Heart left ventricle (tissue), 16 donors: ENCODE results near the gene KRT9. TPM values are rescaled to one million over a fixed set of nuclear protein-coding genes. Genes with fewer than 3 reads are reported as not detected.
A peak's percentile ranks its signal among the peaks of the same experiment; 100 is the strongest.

ENCODE experiments used
- ATAC-seq, 4 donors: fragments of 200-7000 bp; cut with Tn5 transposase; one replicate each; pipeline ENCODE4 v1.9.1; 2020 to 2022; ENCODE audit warnings: moderate library complexity in 4 of 4, mild to moderate bottlenecking in 3 of 4, moderate number of reproducible peaks in 1 of 4
- DNase-seq, 5 donors: peaks; one replicate each; pipeline ENCODE4 v3.0.0-alpha.2; 2020
- H3K27ac ChIP-seq, 12 donors: fragments of 200-600 bp; sonication (generic) in 4 of 12; one replicate each; pipeline versions ENCODE4 v1.5.0 to v1.8.0; 2016 to 2022; ENCODE audit warnings: mild to moderate bottlenecking in 2 of 12
- H3K27me3 ChIP-seq, 9 donors: fragments of 200-600 bp; sonication (generic) in 2 of 9; one replicate each; pipeline versions ENCODE4 v1.5.1 to v1.8.0; 2016 to 2022; ENCODE audit warnings: mild to moderate bottlenecking in 3 of 9
- H3K36me3 ChIP-seq, 9 donors: fragments of 200-600 bp; sonication (generic) in 2 of 9; one replicate each; pipeline versions ENCODE4 v1.5.0 to v1.8.0; 2018 to 2022; ENCODE audit warnings: mild to moderate bottlenecking in 2 of 9
- H3K4me1 ChIP-seq, 12 donors: fragments of 200-600 bp; sonication (generic) in 4 of 12; one replicate each; pipeline versions ENCODE4 v1.5.0 to v1.8.0; 2016 to 2022; ENCODE audit warnings: mild to moderate bottlenecking in 3 of 12
- H3K4me3 ChIP-seq, 12 donors: fragments of 200-600 bp; sonication (generic) in 4 of 12; one replicate each; pipeline versions ENCODE4 v1.5.0 to v1.8.0; 2017 to 2022; ENCODE audit warnings: mild to moderate bottlenecking in 9 of 12, moderate library complexity in 4 of 12
- H3K9me3 ChIP-seq, 12 donors: fragments of 200-600 bp; sonication (generic) in 4 of 12; one replicate each; pipeline versions ENCODE4 v1.5.0 to v1.8.0; 2016 to 2022; ENCODE audit warnings: mild to moderate bottlenecking in 1 of 12
- CTCF ChIP-seq, 12 donors: fragments of 200-600 bp; sonication (generic) in 4 of 12; IDR thresholded peaks; one replicate each; pipeline versions ENCODE4 v1.5.0 to v1.8.0; 2018 to 2022; ENCODE audit warnings: antibody characterized with exemption in 12 of 12, mild to moderate bottlenecking in 5 of 12
- POLR2A ChIP-seq, 2 donors: fragments of 450-650 bp; IDR thresholded peaks; one replicate each; pipeline ENCODE4 v1.6.1; 2017; ENCODE audit warnings: antibody characterized with exemption in 2 of 2, mild to moderate bottlenecking in 2 of 2, moderate library complexity in 2 of 2
- WGBS, 4 donors: extraction: QIAGEN DNeasy Blood & Tissue Kit in 2 of 4; methylation state at CpG; one replicate each; pipeline versions ENCODE4 v1.1.5 to v1.1.7; 2013 to 2018; 5-methylcytosine and 5-hydroxymethylcytosine counted together
- intact Hi-C, 10 donors: fragments of 100-400 bp; cut with DNase I; formaldehyde crosslinking; loops; one replicate each; pipeline versions ENCODE4 v1.11.1 to v1.14.2; 2022
- polyA plus RNA-seq, 2 donors: library from polyadenylated mRNA; stranded (reverse); fragments of 200-250 nt; gene quantifications; one replicate each; pipeline ENCODE4 v1.2.3, GENCODE V29; 2013
- total RNA-seq, 9 donors: library from RNA; depleted of rRNA in 2 of 9; stranded (reverse); fragments of >200 nt in 2 of 9; fragmentation: NEBNext Ultra II Directional in 3 of 9; extraction: Animal tissue kit (Norgen Biotek cat#: 25700) in 3 of 9; gene quantifications; one replicate each; pipeline versions ENCODE4 v1.1.0 to v1.2.4, GENCODE V29; 2016 to 2023
- donor health status: ischemic (EF 13 %, LVEDD 7.1; RV severe dilation, severe dysfunction).
- donor health status: healthy with polysubstance abuse.
- donor health status: DM: no; HTN: yes; CAD: no.
- donor health status: DM: no; HTN: no; CAD: no.
- donor health status: ischemic (EF 25% LVEDD 6.9; RV normal size, moderate dysfunction).
- donor health status: ischemic (EF 25% LVEDD 5.7; RV mildly dilated, moderate dysfunction).
- donor health status: healthy.
- donor health status: DM: yes; HTN: yes; CAD: no.
- donor health status: ischemic (EF 35%, LVEDD 5.7; RV mildly dilated, moderate dysfunction).
- donor health status: nonischemic (EF 11% LVEDD 7.7; RV severe dilation, severe dysfunction).
- donor health status: DM: yes; HTN: yes; CAD: no.
- donor health status: PGD.
- donor health status: ischemic (EF 29% LVEDD 5.4; RV normal size, mild dysfunction).
- donor health status: nonischemic (EF 23%, LVEDD 6.1; RV moderate dilation, normal function).

Gene KRT9
- total and polyA plus RNA-seq, 11 donors: not detected

DNA sequence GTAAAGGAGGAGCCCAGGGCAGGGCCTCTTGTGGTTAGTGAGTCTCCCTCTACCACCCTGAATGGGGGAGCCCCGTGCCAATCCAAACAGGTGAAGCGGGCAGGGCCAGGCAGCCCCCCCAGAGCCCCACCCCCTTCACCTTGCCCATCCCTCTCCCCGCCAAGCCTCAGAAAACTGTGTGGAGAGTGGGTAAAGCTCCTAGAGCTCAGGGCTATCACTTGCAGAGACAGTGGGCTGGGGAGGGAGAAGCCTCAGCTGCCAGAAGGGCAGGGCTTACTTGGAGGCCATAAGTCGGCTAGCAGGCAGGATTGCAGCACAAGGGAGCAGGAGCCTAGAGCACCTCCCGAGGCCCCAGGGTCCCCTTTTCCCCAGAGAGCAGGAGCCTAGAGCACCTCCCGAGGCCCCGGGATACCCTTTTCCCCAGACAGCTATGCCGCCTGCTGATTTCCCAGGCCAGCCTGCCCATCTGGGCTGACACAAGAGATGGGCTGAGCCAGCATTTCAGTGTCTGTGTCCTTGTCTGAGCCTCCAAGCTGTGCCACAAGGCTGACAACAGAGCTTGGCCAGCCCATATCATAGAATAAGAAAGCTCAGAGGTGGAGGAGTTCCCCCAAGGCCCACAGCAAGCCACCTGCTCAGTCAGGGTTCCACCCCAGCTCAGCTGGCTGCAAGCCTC is 21.6 kb upstream of the KRT9 start:
- Histone ChIP-seq H3K4me1 (no peaks in the 10 kb centered on the region), H3K27me3 (peaks cover 0 to 36% (median 4%) of the 10 kb centered on the region in 9 donors), H3K36me3 (no peaks in the 10 kb centered on the region), H3K4me3 (no peak overlapping the region), H3K9me3 (no peaks in the 10 kb centered on the region), H3K27ac (no peak overlapping the region)
- intact Hi-C loops: no loop called here
- WGBS, 4 donors: 59 to 79% (median 63%) methylated on average over 8 of the region's 8 CpGs
- TF ChIP-seq CTCF (IDR thresholded peaks at IDR 0.05) (no peak), POLR2A (IDR thresholded peaks at IDR 0.05) (no peak)
- ATAC-seq: no peak
- peak in 1 of 5 donors; percentile 54 for DNase-seq

DNA sequence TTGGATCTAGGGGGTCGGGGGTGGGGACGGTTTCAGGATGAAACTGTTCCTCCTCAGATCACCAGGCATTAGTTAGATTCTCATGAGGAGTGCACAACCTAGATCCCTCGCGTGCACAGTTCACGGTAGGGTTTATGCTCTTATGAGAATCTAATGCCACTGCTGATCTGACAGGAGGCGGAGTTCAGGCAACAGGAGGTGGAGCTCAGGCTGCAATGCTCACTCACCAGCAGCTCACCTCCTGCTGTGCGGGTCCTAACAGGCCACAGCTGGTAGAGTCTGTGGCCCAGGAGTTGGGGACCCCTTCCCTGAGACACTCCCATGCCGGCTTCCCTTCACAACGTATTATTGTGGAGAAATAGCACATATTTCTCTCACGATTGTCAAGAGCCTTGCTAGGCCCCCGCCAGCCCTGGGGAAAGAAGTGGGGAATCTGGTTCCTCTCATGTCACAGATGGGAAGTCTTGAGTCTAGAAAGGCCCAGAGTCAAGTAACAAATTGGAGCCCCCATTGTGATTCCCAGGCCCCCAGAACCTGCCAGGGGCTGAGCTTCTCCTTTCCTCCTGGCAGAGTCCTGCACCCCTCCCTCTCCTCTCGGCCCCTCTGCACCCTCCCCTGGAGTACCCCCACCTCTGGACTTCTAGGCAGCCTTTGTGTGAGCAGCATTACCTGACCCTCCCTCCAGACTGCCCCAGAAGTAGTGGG is 20.9 kb upstream of the KRT9 start:
- Histone ChIP-seq H3K36me3 (no peaks in the 10 kb centered on the region), H3K27me3 (peaks cover 0 to 36% (median 4%) of the 10 kb centered on the region in 9 donors), H3K4me1 (no peaks in the 10 kb centered on the region), H3K4me3 (no peak overlapping the region), H3K9me3 (no peaks in the 10 kb centered on the region), H3K27ac (no peak overlapping the region)
- intact Hi-C loops: no loop called here
- TF ChIP-seq CTCF (IDR thresholded peaks at IDR 0.05) (no peak), POLR2A (IDR thresholded peaks at IDR 0.05) (no peak)
- peak in 1 of 5 donors; percentile 21 for DNase-seq
- ATAC-seq: no peak
- WGBS, 4 donors: 73 to 83% (median 76%) methylated on average over 12 of the region's 12 CpGs

DNA sequence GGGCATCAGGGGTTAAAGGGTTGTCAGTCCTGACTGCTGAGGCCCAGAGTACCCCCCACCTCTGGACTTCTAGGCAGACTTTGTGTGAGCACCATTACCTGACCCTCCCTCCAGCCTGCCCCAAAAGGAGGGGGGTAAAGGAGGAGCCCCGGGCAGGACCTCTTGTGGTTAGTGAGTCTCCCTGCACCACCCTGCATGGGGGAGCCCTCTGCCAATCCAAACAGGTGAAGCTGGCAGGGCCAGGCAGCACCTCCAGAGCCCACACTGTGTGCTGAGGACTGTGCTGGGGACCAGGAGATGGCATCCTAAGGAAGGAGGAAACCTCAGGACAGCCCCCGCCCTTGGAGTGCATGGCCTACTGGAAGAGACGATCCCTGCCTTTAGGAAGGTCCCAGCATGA is 17.4 kb upstream of the KRT9 start:
- intact Hi-C loops: loop anchor here in 1 of 10 donors (10.0 kb wide), 1 partner anchor 56 kb away; no protein-coding TSS in a partner anchor
- no peaks in the 10 kb centered on the region for H3K4me1 ChIP-seq
- DNase-seq: peak in 1 of 5 donors; percentile 33
- TF ChIP-seq CTCF (IDR thresholded peaks at IDR 0.05) (no peak), POLR2A (IDR thresholded peaks at IDR 0.05) (no peak)
- no peak for ATAC-seq
- H3K4me3 ChIP-seq: no peak overlapping the region
- no peaks in the 10 kb centered on the region for H3K9me3 ChIP-seq
- no peak overlapping the region for H3K27ac ChIP-seq
- H3K36me3 ChIP-seq: no peaks in the 10 kb centered on the region
- peaks cover 0 to 41% (median under 1%) of the 10 kb centered on the region in 9 donors for H3K27me3 ChIP-seq
- 62 to 84% (median 74%) methylated on average over 2 to 3 of the region's 3 CpGs for WGBS, 4 donors

- DNase-seq (no peak), ATAC-seq (no peak)
- Histone ChIP-seq H3K27me3 (peaks cover 0 to 35% (median 0%) of the 10 kb centered on the region in 9 donors), H3K36me3 (no peaks in the 10 kb centered on the region), H3K27ac (no peak overlapping the region), H3K9me3 (no peaks in the 10 kb centered on the region), H3K4me1 (no peaks in the 10 kb centered on the region), H3K4me3 (no peak overlapping the region)
- TF ChIP-seq CTCF (IDR thresholded peaks at IDR 0.05): no peak
- TF ChIP-seq POLR2A (IDR thresholded peaks at IDR 0.05): no peak
- 64 to 78% (median 70%) methylated on average over 4 to 8 of the region's 8 CpGs for WGBS, 4 donors
- intact Hi-C loops: loop anchor here in 1 of 10 donors (10.0 kb wide), 1 partner anchor 57 kb away; no protein-coding TSS in a partner anchor
These were observed 16.4 kb upstream of the KRT9 start for GRCh38 chr17:41588126-41588810.
